GM12892 (cell line): ENCODE data around the gene RNF212B.

ENCODE experiments used
- DNase-seq: peaks from one replicate; pipeline ENCODE4 v3.0.0; 2011; ENCODE audit not compliant: insufficient read length
- FAIRE-seq: peaks from 2 replicates; lab custom pipeline; 2011; peaks lifted over from hg19 to GRCh38; lab: Jason Lieb, UNC
- POLR2A ChIP-seq: IDR thresholded peaks from 2 replicates; pipeline ENCODE4 v1.6.1; 2011; ENCODE audit warnings: low read depth, low read length, control low read depth
- POLR2AphosphoS5 ChIP-seq: IDR thresholded peaks from 2 replicates; pipeline ENCODE4 v1.6.1; 2011; ENCODE audit warnings: low read depth, low read length, control low read depth
- TAF1 ChIP-seq: IDR thresholded peaks from 2 replicates; pipeline ENCODE4 v1.6.1; 2011; ENCODE audit warnings: low read depth, mild to moderate bottlenecking, control low read depth, low read length, borderline replicate concordance

Gene RNF212B

GRCh38 chr14:23301288-23301968 is 63.7 kb downstream of the RNF212B start:
- peak; percentile 91 for FAIRE-seq
- TF ChIP-seq TAF1: peak; percentile 57; the same call in 1 of the 2 replicates
- TF ChIP-seq POLR2AphosphoS5: no peak
- no peak for TF ChIP-seq POLR2A
- DNase-seq: peak; percentile 96

- DNase-seq (no peak), FAIRE-seq (no peak)
- 0 out of 2 replicates have a peak, but pooled peaks have one; percentile 33 for TF ChIP-seq TAF1
- TF ChIP-seq POLR2A: peak; percentile 56; the same call in 1 of the 2 replicates
- TF ChIP-seq POLR2AphosphoS5: 0 out of 2 replicates have a peak, but pooled peaks have one; percentile 51
Measured at GRCh38 chr14:23301969-23302289, 64.2 kb downstream of the RNF212B start.

- TF ChIP-seq POLR2AphosphoS5 (peak; percentile 89), TAF1 (peak; percentile 63; the same call in 1 of the 2 replicates), POLR2A (peak; percentile 81)
- DNase-seq (peak; percentile 51), FAIRE-seq (peak; percentile 64)
Measured at GRCh38 chr14:23302290-23303225, 64.8 kb downstream of the RNF212B start, which contains the start of gene PPP1R3E. Gene PPP1R3E (minus strand): TSS chr14:23302859. CDS start chr14:23302576, 283 bp downstream.

- peak; percentile 66 for FAIRE-seq
- peak; percentile 63 for DNase-seq
- TF ChIP-seq POLR2A: peak; percentile 72; the same call in 1 of the 2 replicates
- peak; percentile 22; the same call in 1 of the 2 replicates for TF ChIP-seq TAF1
- TF ChIP-seq POLR2AphosphoS5: peak; percentile 72; the same call in 1 of the 2 replicates
Measured at GRCh38 chr14:23306412-23307145, 68.8 kb downstream of the RNF212B start, which contains the start of gene BCL2L2. Gene BCL2L2 (plus strand): TSS chr14:23306833. CDS start chr14:23307768, 935 bp downstream.

- FAIRE-seq: no peak
- no peak for TF ChIP-seq TAF1
- DNase-seq: no peak
Measured at GRCh38 chr14:23307146-23307530, 69.4 kb downstream of the RNF212B start.

GRCh38 chr14:23307687-23308644 is 70.2 kb downstream of the RNF212B start:
- no peak for TF ChIP-seq TAF1
- no peak for TF ChIP-seq POLR2A
- TF ChIP-seq POLR2AphosphoS5: no peak
- DNase-seq: no peak
- no peak for FAIRE-seq

GRCh38 chr14:23308721-23309445 is 71.1 kb downstream of the RNF212B start:
- TF ChIP-seq POLR2A: no peak
- TF ChIP-seq TAF1: no peak
- TF ChIP-seq POLR2AphosphoS5: no peak
- DNase-seq (no peak), FAIRE-seq (no peak)

GRCh38 chr14:23310546-23310945 is 72.8 kb downstream of the RNF212B start:
- DNase-seq: no peak
- FAIRE-seq: no peak
- TF ChIP-seq POLR2A: no peak

- no peak for DNase-seq
- FAIRE-seq: no peak
- TF ChIP-seq POLR2A: no peak
- TF ChIP-seq POLR2AphosphoS5: no peak
- no peak for TF ChIP-seq TAF1
Measured at GRCh38 chr14:23316300-23316699, 78.6 kb downstream of the RNF212B start.
